Measurements from ENCODE around the gene SELENOH. TPM values are rescaled to one million over a fixed set of nuclear protein-coding genes. Genes with fewer than 3 reads are reported as not detected.
A peak's percentile ranks its signal among the peaks of the same experiment; 100 is the strongest.

Gene SELENOH
- total and polyA plus RNA-seq, 2 of the 8 experiments (the other 6 are each of a cell fraction or from before 2014, with no cell fraction given) = 243 to 264 TPM

DNA sequence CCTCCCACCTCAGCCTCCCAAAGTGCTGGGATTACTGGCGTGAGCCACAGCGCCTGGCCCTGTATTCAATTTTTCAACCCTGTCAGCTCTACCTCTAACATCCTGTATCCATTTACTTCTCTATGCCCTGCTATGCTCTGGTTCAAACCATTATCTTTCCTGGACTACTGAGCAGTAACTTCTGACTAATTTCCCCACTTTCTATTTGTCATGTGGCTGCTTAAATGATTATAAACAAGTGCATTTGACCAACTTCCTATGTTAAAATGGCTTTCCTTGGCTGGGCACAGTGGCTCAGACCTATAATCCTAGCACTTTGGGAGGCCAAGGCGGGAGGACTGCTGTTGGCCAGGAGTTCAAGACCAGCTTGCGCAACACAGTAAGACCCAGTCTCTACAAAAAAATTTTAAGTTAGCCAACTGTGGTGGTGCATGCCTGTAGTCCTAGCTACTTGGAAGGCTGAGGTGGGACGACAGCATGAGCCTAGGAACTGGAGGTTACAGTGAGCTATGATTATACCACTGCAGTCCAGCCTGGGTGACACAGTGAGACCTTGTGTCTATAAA is 31.4 kb upstream of the SELENOH start:
- ChIA-PET POLR2A (ENCODE audit: partially characterized antibody) (interaction anchor here (0.7 to 2.5 kb wide), 5 partner anchors 8 to 62 kb away, joined by 3 to 11 read pairs (median 5); partner anchors contain the start of gene SELENOH), CTCF (ENCODE audit: partially characterized antibody) (interaction anchor here (0.6 to 2.2 kb wide), 4 partner anchors 11 to 359 kb away, joined by 3 to 7 read pairs (median 4); no protein-coding TSS in a partner anchor)
- Histone ChIP-seq H2BK5ac (ENCODE audit: low read depth, low read length) (no peak overlapping the region), H2BK120ac (replicated peaks; ENCODE audit: low read depth, low read length) (no peak overlapping the region), H3K18ac (ENCODE audit: extremely low read depth, low read length) (no peak overlapping the region), H2BK12ac (ENCODE audit: low read depth, low read length) (no peak overlapping the region), H3K4me2 (ENCODE audit: insufficient read depth in 1 of 2, low read depth in 2 of 2, low read length in 2 of 2) (no peak overlapping the region), H3K4me3 (ENCODE audit: extremely low read depth in 1 of 4, insufficient read depth in 2 of 4, low read depth in 3 of 4, low read length in 4 of 4) (no peak overlapping the region), H3K79me2 (ENCODE audit: control insufficient read depth in 1 of 2, insufficient read depth in 2 of 2, low read length in 2 of 2) (peaks cover 22 to 40% of the 10 kb centered on the region in 2 experiments), H3K23me2 (ENCODE audit: low read depth, low read length) (peaks cover 9% of the 10 kb centered on the region), H4K5ac (ENCODE audit: insufficient read length, low read depth, low read length) (no peak overlapping the region), H3K56ac (replicated peaks; ENCODE audit: insufficient read length, low read depth, low read length) (no peak overlapping the region), H2BK15ac (ENCODE audit: low read length) (no peak overlapping the region), H3K4ac (replicated peaks; ENCODE audit: insufficient read length, low read depth, low read length) (no peak overlapping the region), H3K9ac (replicated peaks in 1 of 4; ENCODE audit: extremely low read depth in 1 of 4, low read depth in 3 of 4, low read length in 3 of 4) (no peak overlapping the region), H3K36me3 (ENCODE audit: control insufficient read depth in 2 of 4, insufficient read depth in 4 of 4, low read length in 3 of 4) (peaks cover 0 to 2% (median under 1%) of the 10 kb centered on the region in 4 experiments; a peak in 3 of 8 replicates), H4K91ac (replicated peaks; ENCODE audit: insufficient read length, low read length) (no peak overlapping the region), H3K9me3 (ENCODE audit: insufficient read depth in 2 of 2, low read depth in 1 of 2, low read length in 1 of 2) (no peaks in the 10 kb centered on the region), H3K79me1 (ENCODE audit: low read depth, low read length) (peaks cover 2% of the 10 kb centered on the region; the same call in 1 of the 2 replicates), H3K4me1 (replicated peaks in 1 of 4; ENCODE audit: control insufficient read depth in 3 of 4, insufficient read depth in 4 of 4, low read length in 3 of 4) (peaks cover 0 to 4% (median 0%) of the 10 kb centered on the region in 4 experiments; a peak in 1 of 7 replicates), H2AFZ (ENCODE audit: low read length) (no peak overlapping the region), H4K8ac (ENCODE audit: extremely low read depth, insufficient read depth, low read length) (no peak overlapping the region; the same call in 1 of the 2 replicates), H4K20me1 (replicated peaks in 1 of 2; ENCODE audit: control insufficient read depth in 1 of 2, insufficient read depth in 2 of 2, low read length in 2 of 2) (peaks cover 0 to 5% of the 10 kb centered on the region in 2 experiments), H2AK5ac (ENCODE audit: low read depth, low read length) (no peak overlapping the region), H2BK20ac (ENCODE audit: low read length) (no peak overlapping the region), H3K23ac (ENCODE audit: insufficient read length) (no peak overlapping the region), H3K14ac (ENCODE audit: insufficient read length) (no peak overlapping the region), H3K27ac (ENCODE audit: low read depth, low read length) (no peak overlapping the region), H3K27me3 (replicated peaks in 1 of 4; ENCODE audit: control insufficient read depth in 3 of 4, extremely low read depth in 1 of 4, insufficient read depth in 3 of 4, low read length in 3 of 4) (no peaks in the 10 kb centered on the region)
- DNase-seq (ENCODE audit: low read depth in 1 of 2, low spot score in 2 of 2) = no peak
- TF ChIP-seq NANOG (IDR thresholded peaks at IDR 0.05; ENCODE audit: insufficient read depth, low read depth, low read length, poor library complexity, severe bottlenecking) = no peak
- peak; percentile 3; the same call in 1 of the 2 replicates for TF ChIP-seq CEBPB (IDR thresholded peaks at IDR 0.05; ENCODE audit: low read depth, low read length)
- TF ChIP-seq CREB1 (IDR thresholded peaks at IDR 0.05) = no peak
- WGBS, 2 experiments (ENCODE audit: extremely low coverage in 1 of 2, insufficient coverage in 1 of 2, insufficient read length in 1 of 2, insufficient replicate concordance in 2 of 2, low coverage in 1 of 2, low lambda C conversion rate in 2 of 2, missing lambda C conversion rate in 1 of 2) = 92% methylated on average over 5 of the region's 5 CpGs; no CpG with 5 or more reads in 1 of the 2 experiments
- no peak for FAIRE-seq
